Loucy (cell line): ENCODE results near the gene EPB41L3.

Experiments used
- EZH2phosphoT487 ChIP-seq: fragments of 200-600 bp; IDR thresholded peaks from 2 replicates; pipeline ENCODE4 v1.6.1; 2018; ENCODE audit warnings: antibody characterized with exemption, mild to moderate bottlenecking, moderate library complexity, borderline replicate concordance
- TF ChIP-seq, protein P1 (sequence below): fragments of 200-600 bp; sonication (generic); conservative IDR thresholded peaks from 2 replicates; pipeline ENCODE4 v1.5.1; 2014; ENCODE audit warnings: mild to moderate bottlenecking, antibody characterized with exemption, low read length

DNA sequence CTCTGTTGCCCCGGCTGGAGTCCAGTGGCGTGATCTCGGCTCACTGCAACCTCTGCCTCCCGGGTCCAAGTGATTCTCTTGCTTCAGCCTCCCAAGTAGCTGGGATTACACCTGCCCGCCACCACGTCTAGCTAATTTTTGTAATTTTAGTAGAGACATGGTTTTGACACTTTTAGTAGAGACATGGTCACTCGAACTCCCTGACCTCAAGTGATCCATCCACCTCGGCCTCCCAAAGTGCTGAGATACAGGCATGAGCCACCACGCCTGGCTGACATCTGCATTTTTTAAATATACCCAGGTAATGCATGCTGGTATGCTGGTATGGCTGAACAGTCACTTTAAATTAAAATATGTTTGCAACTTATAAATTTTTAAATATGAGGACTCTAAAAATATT, 91.9 kb downstream of the EPB41L3 start:
- TF ChIP-seq, protein P1, sequence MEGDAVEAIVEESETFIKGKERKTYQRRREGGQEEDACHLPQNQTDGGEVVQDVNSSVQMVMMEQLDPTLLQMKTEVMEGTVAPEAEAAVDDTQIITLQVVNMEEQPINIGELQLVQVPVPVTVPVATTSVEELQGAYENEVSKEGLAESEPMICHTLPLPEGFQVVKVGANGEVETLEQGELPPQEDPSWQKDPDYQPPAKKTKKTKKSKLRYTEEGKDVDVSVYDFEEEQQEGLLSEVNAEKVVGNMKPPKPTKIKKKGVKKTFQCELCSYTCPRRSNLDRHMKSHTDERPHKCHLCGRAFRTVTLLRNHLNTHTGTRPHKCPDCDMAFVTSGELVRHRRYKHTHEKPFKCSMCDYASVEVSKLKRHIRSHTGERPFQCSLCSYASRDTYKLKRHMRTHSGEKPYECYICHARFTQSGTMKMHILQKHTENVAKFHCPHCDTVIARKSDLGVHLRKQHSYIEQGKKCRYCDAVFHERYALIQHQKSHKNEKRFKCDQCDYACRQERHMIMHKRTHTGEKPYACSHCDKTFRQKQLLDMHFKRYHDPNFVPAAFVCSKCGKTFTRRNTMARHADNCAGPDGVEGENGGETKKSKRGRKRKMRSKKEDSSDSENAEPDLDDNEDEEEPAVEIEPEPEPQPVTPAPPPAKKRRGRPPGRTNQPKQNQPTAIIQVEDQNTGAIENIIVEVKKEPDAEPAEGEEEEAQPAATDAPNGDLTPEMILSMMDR = no peak
- no peak for TF ChIP-seq EZH2phosphoT487
